GM12892 (cell line): ENCODE data around the gene ISG20L2.

Experiments used
- POLR2A ChIP-seq: IDR thresholded peaks from 2 replicates; pipeline ENCODE4 v1.6.1; 2011; ENCODE audit warnings: low read depth, low read length, control low read depth
- POLR2AphosphoS5 ChIP-seq: IDR thresholded peaks from 2 replicates; pipeline ENCODE4 v1.6.1; 2011; ENCODE audit warnings: low read depth, low read length, control low read depth
- TAF1 ChIP-seq: IDR thresholded peaks from 2 replicates; pipeline ENCODE4 v1.6.1; 2011; ENCODE audit warnings: low read depth, mild to moderate bottlenecking, control low read depth, low read length, borderline replicate concordance

GRCh38 chr1:156744786-156745419, 16.3 kb upstream of the ISG20L2 start:
- TF ChIP-seq POLR2A (no peak), POLR2AphosphoS5 (no peak), TAF1 (no peak)
